Measurements from ENCODE around the gene PTPRM. TPM values are rescaled to one million over a fixed set of nuclear protein-coding genes. Genes with fewer than 3 reads are reported as not detected.
"Not testable (repeated sequence)": the region's sequence is repeated elsewhere in the genome, so short reads cannot be mapped to it uniquely, and the experiment has no call there.

Gene PTPRM
- total and polyA plus RNA-seq, 2 experiments from 2014 or later = 1.6 to 5.3 TPM

DNA sequence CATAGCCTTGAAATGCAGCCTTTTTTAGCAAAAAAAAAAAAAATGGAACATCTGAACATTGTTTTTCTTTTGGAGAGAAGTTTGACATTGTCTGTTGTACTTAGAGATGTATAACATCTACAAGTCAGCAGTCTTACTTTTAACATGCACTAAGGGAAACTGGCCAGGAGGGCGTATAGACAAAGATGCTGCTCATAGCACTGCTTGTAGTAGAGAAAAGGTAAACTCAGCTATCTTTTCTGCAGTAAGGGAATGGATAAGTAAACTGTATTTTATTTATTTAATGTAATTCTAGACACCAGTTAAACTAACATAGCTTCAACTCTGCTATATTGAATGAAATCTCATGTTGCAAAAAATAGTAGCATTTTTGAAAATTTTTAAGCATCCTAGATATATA is 489.6 kb downstream of the PTPRM start:
- H3K4me3 ChIP-seq = no peak overlapping the region
- DNase-seq (ENCODE audit: low spot score) = no peak
- no peaks in the 10 kb centered on the region for H3K27me3 ChIP-seq (ENCODE audit: insufficient read depth)
- ATAC-seq = no peak
- no peaks in the 10 kb centered on the region for H3K9me2 ChIP-seq (ENCODE audit: insufficient read depth)
- no peak overlapping the region for H3K4me3 Mint-ChIP-seq
- no peaks in the 10 kb centered on the region for H4K20me1 ChIP-seq (replicated peaks; ENCODE audit: insufficient read depth)
- H3K4me1 Mint-ChIP-seq = peaks cover 24% of the 10 kb centered on the region
- no peaks in the 10 kb centered on the region for H3K27me3 Mint-ChIP-seq (ENCODE audit: insufficient read depth, low read depth, poor library complexity)
- no peak overlapping the region for H2AFZ ChIP-seq
- H3K36me3 Mint-ChIP-seq (ENCODE audit: low read depth) = no peaks in the 10 kb centered on the region; the same call in 2 of the 3 replicates
- no peaks in the 10 kb centered on the region for H3F3A ChIP-seq (replicated peaks; ENCODE audit: low read depth)
- no peak overlapping the region for H3K27ac ChIP-seq (ENCODE audit: low read depth)
- no peaks in the 10 kb centered on the region for H3K36me3 ChIP-seq (ENCODE audit: insufficient read depth)
- H3K4me2 ChIP-seq = no peak overlapping the region
- peaks cover 3% of the 10 kb centered on the region; the same call in 2 of the 3 replicates for H3K9me3 Mint-ChIP-seq
- no peaks in the 10 kb centered on the region for H3K79me2 ChIP-seq (replicated peaks; ENCODE audit: insufficient read depth)
- H3K27ac Mint-ChIP-seq = no peak overlapping the region
- TF ChIP-seq CREB1 (CRISPR knock-in tag; IDR thresholded peaks at IDR 0.05; ENCODE audit: low read depth) (no peak), NANOG (IDR thresholded peaks at IDR 0.05; ENCODE audit: borderline replicate concordance) (no peak), ZNF114 (CRISPR knock-in tag; IDR thresholded peaks at IDR 0.05) (no peak), POLR2AphosphoS5 (IDR thresholded peaks at IDR 0.05; ENCODE audit: low read depth) (no peak), ZNF331 (CRISPR knock-in tag; IDR thresholded peaks at IDR 0.05; ENCODE audit: low read depth) (no peak), STAT1 (IDR thresholded peaks at IDR 0.05; ENCODE audit: unreplicated experiment) (no peak)
- TF ChIP-seq, protein P1, sequence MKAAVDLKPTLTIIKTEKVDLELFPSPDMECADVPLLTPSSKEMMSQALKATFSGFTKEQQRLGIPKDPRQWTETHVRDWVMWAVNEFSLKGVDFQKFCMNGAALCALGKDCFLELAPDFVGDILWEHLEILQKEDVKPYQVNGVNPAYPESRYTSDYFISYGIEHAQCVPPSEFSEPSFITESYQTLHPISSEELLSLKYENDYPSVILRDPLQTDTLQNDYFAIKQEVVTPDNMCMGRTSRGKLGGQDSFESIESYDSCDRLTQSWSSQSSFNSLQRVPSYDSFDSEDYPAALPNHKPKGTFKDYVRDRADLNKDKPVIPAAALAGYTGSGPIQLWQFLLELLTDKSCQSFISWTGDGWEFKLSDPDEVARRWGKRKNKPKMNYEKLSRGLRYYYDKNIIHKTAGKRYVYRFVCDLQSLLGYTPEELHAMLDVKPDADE (IDR thresholded peaks at IDR 0.05) = no peak
- TF ChIP-seq, protein P2, sequence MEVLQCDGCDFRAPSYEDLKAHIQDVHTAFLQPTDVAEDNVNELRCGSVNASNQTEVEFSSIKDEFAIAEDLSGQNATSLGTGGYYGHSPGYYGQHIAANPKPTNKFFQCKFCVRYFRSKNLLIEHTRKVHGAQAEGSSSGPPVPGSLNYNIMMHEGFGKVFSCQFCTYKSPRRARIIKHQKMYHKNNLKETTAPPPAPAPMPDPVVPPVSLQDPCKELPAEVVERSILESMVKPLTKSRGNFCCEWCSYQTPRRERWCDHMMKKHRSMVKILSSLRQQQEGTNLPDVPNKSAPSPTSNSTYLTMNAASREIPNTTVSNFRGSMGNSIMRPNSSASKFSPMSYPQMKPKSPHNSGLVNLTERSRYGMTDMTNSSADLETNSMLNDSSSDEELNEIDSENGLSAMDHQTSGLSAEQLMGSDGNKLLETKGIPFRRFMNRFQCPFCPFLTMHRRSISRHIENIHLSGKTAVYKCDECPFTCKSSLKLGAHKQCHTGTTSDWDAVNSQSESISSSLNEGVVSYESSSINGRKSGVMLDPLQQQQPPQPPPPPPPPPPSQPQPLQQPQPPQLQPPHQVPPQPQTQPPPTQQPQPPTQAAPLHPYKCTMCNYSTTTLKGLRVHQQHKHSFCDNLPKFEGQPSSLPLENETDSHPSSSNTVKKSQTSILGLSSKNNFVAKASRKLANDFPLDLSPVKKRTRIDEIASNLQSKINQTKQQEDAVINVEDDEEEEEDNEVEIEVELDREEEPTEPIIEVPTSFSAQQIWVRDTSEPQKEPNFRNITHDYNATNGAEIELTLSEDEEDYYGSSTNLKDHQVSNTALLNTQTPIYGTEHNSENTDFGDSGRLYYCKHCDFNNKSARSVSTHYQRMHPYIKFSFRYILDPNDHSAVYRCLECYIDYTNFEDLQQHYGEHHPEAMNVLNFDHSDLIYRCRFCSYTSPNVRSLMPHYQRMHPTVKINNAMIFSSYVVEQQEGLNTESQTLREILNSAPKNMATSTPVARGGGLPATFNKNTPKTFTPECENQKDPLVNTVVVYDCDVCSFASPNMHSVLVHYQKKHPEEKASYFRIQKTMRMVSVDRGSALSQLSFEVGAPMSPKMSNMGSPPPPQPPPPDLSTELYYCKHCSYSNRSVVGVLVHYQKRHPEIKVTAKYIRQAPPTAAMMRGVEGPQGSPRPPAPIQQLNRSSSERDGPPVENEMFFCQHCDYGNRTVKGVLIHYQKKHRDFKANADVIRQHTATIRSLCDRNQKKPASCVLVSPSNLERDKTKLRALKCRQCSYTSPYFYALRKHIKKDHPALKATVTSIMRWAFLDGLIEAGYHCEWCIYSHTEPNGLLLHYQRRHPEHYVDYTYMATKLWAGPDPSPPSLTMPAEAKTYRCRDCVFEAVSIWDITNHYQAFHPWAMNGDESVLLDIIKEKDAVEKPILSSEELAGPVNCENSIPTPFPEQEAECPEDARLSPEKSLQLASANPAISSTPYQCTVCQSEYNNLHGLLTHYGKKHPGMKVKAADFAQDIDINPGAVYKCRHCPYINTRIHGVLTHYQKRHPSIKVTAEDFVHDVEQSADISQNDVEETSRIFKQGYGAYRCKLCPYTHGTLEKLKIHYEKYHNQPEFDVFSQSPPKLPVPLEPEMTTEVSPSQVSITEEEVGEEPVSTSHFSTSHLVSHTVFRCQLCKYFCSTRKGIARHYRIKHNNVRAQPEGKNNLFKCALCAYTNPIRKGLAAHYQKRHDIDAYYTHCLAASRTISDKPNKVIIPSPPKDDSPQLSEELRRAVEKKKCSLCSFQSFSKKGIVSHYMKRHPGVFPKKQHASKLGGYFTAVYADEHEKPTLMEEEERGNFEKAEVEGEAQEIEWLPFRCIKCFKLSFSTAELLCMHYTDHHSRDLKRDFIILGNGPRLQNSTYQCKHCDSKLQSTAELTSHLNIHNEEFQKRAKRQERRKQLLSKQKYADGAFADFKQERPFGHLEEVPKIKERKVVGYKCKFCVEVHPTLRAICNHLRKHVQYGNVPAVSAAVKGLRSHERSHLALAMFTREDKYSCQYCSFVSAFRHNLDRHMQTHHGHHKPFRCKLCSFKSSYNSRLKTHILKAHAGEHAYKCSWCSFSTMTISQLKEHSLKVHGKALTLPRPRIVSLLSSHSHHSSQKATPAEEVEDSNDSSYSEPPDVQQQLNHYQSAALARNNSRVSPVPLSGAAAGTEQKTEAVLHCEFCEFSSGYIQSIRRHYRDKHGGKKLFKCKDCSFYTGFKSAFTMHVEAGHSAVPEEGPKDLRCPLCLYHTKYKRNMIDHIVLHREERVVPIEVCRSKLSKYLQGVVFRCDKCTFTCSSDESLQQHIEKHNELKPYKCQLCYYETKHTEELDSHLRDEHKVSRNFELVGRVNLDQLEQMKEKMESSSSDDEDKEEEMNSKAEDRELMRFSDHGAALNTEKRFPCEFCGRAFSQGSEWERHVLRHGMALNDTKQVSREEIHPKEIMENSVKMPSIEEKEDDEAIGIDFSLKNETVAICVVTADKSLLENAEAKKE (CRISPR knock-in tag; IDR thresholded peaks at IDR 0.05) = no peak
- TF ChIP-seq, protein P3, sequence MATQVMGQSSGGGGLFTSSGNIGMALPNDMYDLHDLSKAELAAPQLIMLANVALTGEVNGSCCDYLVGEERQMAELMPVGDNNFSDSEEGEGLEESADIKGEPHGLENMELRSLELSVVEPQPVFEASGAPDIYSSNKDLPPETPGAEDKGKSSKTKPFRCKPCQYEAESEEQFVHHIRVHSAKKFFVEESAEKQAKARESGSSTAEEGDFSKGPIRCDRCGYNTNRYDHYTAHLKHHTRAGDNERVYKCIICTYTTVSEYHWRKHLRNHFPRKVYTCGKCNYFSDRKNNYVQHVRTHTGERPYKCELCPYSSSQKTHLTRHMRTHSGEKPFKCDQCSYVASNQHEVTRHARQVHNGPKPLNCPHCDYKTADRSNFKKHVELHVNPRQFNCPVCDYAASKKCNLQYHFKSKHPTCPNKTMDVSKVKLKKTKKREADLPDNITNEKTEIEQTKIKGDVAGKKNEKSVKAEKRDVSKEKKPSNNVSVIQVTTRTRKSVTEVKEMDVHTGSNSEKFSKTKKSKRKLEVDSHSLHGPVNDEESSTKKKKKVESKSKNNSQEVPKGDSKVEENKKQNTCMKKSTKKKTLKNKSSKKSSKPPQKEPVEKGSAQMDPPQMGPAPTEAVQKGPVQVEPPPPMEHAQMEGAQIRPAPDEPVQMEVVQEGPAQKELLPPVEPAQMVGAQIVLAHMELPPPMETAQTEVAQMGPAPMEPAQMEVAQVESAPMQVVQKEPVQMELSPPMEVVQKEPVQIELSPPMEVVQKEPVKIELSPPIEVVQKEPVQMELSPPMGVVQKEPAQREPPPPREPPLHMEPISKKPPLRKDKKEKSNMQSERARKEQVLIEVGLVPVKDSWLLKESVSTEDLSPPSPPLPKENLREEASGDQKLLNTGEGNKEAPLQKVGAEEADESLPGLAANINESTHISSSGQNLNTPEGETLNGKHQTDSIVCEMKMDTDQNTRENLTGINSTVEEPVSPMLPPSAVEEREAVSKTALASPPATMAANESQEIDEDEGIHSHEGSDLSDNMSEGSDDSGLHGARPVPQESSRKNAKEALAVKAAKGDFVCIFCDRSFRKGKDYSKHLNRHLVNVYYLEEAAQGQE (IDR thresholded peaks at IDR 0.05; ENCODE audit: unreplicated experiment) = no peak
- TF ChIP-seq, protein P4, sequence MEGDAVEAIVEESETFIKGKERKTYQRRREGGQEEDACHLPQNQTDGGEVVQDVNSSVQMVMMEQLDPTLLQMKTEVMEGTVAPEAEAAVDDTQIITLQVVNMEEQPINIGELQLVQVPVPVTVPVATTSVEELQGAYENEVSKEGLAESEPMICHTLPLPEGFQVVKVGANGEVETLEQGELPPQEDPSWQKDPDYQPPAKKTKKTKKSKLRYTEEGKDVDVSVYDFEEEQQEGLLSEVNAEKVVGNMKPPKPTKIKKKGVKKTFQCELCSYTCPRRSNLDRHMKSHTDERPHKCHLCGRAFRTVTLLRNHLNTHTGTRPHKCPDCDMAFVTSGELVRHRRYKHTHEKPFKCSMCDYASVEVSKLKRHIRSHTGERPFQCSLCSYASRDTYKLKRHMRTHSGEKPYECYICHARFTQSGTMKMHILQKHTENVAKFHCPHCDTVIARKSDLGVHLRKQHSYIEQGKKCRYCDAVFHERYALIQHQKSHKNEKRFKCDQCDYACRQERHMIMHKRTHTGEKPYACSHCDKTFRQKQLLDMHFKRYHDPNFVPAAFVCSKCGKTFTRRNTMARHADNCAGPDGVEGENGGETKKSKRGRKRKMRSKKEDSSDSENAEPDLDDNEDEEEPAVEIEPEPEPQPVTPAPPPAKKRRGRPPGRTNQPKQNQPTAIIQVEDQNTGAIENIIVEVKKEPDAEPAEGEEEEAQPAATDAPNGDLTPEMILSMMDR (conservative IDR thresholded peaks at IDR 0.05; ENCODE audit: low read depth in 2 of 2) = no peak
- peaks cover 14% of the 10 kb centered on the region for H3K4me1 ChIP-seq (ENCODE audit: insufficient read depth)

DNA sequence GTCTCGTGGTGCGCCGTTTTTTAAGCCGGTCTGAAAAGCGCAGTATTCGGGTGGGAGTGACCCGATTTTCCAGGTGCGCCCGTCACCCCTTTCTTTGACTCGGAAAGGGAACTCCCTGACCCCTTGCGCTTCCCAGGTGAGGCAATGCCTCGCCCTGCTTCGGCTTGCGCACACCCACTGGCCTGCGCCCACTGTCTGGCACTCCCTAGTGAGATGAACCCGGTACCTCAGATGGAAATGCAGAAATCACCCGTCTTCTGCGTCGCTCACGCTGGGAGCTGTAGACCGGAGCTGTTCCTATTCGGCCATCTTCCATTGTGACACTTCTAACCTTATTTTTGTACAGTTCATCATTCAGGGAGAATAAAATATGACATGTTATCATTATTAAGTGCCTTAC is 496.0 kb downstream of the PTPRM start:
- H4K20me1 ChIP-seq (replicated peaks; ENCODE audit: insufficient read depth); ATAC-seq; H3K27me3 ChIP-seq (ENCODE audit: insufficient read depth); H3K9me2 ChIP-seq (ENCODE audit: insufficient read depth); H3K27me3 Mint-ChIP-seq (ENCODE audit: insufficient read depth, low read depth, poor library complexity); H3K79me2 ChIP-seq (replicated peaks; ENCODE audit: insufficient read depth); H3K9me3 Mint-ChIP-seq; DNase-seq (ENCODE audit: low spot score); H3K27ac ChIP-seq (ENCODE audit: low read depth); H3K36me3 Mint-ChIP-seq (ENCODE audit: low read depth); H2AFZ ChIP-seq; H3F3A ChIP-seq (replicated peaks; ENCODE audit: low read depth); H3K36me3 ChIP-seq (ENCODE audit: insufficient read depth): not testable (repeated sequence)
- H3K4me3 Mint-ChIP-seq = peak overlapping the region; percentile 60
- peaks cover 36% of the 10 kb centered on the region for H3K4me1 Mint-ChIP-seq
- Histone ChIP-seq H3K4me1 (ENCODE audit: insufficient read depth) (peaks cover 35% of the 10 kb centered on the region), H3K4me2 (peak overlapping the region; percentile 70), H3K4me3 (peak overlapping the region; percentile 45)
- H3K27ac Mint-ChIP-seq = 0 out of 2 replicates have a peak overlapping the region, but pooled peaks have one; percentile 67
